22Rv1 (cell line): Measurements from ENCODE around the gene ZCCHC7.

Experiments used
- ZFX ChIP-seq: fragments of 450-650 bp; IDR thresholded peaks from 2 replicates; pipeline ENCODE4 v1.6.1; 2017; ENCODE audit warnings: antibody characterized with exemption, borderline replicate concordance
- TF ChIP-seq, protein P1 (sequence below): fragments of 450-650 bp; IDR thresholded peaks from 2 replicates; pipeline ENCODE4 v1.5.1; 2017; ENCODE audit warnings: mild to moderate bottlenecking

GRCh38 chr9:37390759-37391158 is 270.4 kb downstream of the ZCCHC7 start:
- TF ChIP-seq, protein P1, sequence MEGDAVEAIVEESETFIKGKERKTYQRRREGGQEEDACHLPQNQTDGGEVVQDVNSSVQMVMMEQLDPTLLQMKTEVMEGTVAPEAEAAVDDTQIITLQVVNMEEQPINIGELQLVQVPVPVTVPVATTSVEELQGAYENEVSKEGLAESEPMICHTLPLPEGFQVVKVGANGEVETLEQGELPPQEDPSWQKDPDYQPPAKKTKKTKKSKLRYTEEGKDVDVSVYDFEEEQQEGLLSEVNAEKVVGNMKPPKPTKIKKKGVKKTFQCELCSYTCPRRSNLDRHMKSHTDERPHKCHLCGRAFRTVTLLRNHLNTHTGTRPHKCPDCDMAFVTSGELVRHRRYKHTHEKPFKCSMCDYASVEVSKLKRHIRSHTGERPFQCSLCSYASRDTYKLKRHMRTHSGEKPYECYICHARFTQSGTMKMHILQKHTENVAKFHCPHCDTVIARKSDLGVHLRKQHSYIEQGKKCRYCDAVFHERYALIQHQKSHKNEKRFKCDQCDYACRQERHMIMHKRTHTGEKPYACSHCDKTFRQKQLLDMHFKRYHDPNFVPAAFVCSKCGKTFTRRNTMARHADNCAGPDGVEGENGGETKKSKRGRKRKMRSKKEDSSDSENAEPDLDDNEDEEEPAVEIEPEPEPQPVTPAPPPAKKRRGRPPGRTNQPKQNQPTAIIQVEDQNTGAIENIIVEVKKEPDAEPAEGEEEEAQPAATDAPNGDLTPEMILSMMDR, result peak; percentile 84
- no peak for TF ChIP-seq ZFX
